ENCODE measurements around the gene ALDH1L2. TPM values are rescaled to one million over a fixed set of nuclear protein-coding genes. Genes with fewer than 3 reads are reported as not detected.

Gene ALDH1L2
- polyA plus RNA-seq, 1 donor (not counting 4 experiments of a cell fraction or from before 2014, with no cell fraction given): 1.8 TPM

GRCh38 chr12:105071981-105072380 lies 12.3 kb downstream of the ALDH1L2 start:
- FAIRE-seq: no peak
- Histone ChIP-seq H3K9ac (ENCODE audit: control insufficient read depth, extremely low read depth, insufficient read depth, low read length) (no peak overlapping the region), H3K4me1 (ENCODE audit: control insufficient read depth, extremely low read depth, insufficient read depth, low read length) (no peaks in the 10 kb centered on the region), H3K36me3 (ENCODE audit: control insufficient read depth in 2 of 2, extremely low read depth in 1 of 2, insufficient read depth in 2 of 2, low read length in 2 of 2) (no peaks in the 10 kb centered on the region), H3K9me1 (ENCODE audit: control insufficient read depth, extremely low read depth, insufficient read depth, low read length) (no peaks in the 10 kb centered on the region), H3K4me3 (ENCODE audit: control insufficient read depth in 2 of 3, extremely low read depth in 1 of 3, insufficient read depth in 2 of 3, low read depth in 1 of 3, low read length in 3 of 3) (no peak overlapping the region), H3K4me2 (ENCODE audit: control insufficient read depth, extremely low read depth, insufficient read depth, low read depth, low read length) (no peak overlapping the region), H3K79me2 (ENCODE audit: control insufficient read depth, insufficient read depth, low read length) (no peaks in the 10 kb centered on the region), H3K9me3 (ENCODE audit: control insufficient read depth, low read depth, low read length) (no peaks in the 10 kb centered on the region), H3K27ac (ENCODE audit: control insufficient read depth, insufficient read depth, low read length) (no peak overlapping the region), H3K27me3 (ENCODE audit: control insufficient read depth, extremely low read depth, insufficient read depth, low read length) (no peaks in the 10 kb centered on the region), H4K20me1 (ENCODE audit: control insufficient read depth, extremely low read depth, insufficient read depth, low read length) (no peaks in the 10 kb centered on the region), H2AFZ (ENCODE audit: control insufficient read depth, low read length) (no peak overlapping the region)
- dilution Hi-C loops (cut with MboI; ENCODE audit: extremely low pct_ligation_motif_present, low sequenced_read_pairs): no loop called here
- no peak for DNase-seq (ENCODE audit: low read depth, low spot score)
- TF ChIP-seq EZH2 (IDR thresholded peaks at IDR 0.05; ENCODE audit: low read length) (no peak), CTCF (optimal IDR thresholded peaks at IDR 0.05 in 1 of 3, IDR thresholded peaks at IDR 0.05 in 1 of 3, conservative IDR thresholded peaks at IDR 0.05 in 1 of 3; ENCODE audit: extremely low read depth in 1 of 3, insufficient read depth in 2 of 3, low read length in 3 of 3) (no peak)

- no peaks in the 10 kb centered on the region for H4K20me1 ChIP-seq (ENCODE audit: control insufficient read depth, extremely low read depth, insufficient read depth, low read length)
- no peak overlapping the region for H3K9ac ChIP-seq (ENCODE audit: control insufficient read depth, extremely low read depth, insufficient read depth, low read length)
- no peak overlapping the region for H2AFZ ChIP-seq (ENCODE audit: control insufficient read depth, low read length)
- no peak overlapping the region for H3K4me3 ChIP-seq (ENCODE audit: control insufficient read depth in 2 of 3, extremely low read depth in 1 of 3, insufficient read depth in 2 of 3, low read depth in 1 of 3, low read length in 3 of 3)
- H3K27ac ChIP-seq (ENCODE audit: control insufficient read depth, insufficient read depth, low read length): no peak overlapping the region
- no peaks in the 10 kb centered on the region for H3K9me3 ChIP-seq (ENCODE audit: control insufficient read depth, low read depth, low read length)
- H3K79me2 ChIP-seq (ENCODE audit: control insufficient read depth, insufficient read depth, low read length): no peaks in the 10 kb centered on the region
- no peaks in the 10 kb centered on the region for H3K27me3 ChIP-seq (ENCODE audit: control insufficient read depth, extremely low read depth, insufficient read depth, low read length)
- DNase-seq (ENCODE audit: low read depth, low spot score) (no peak), FAIRE-seq (no peak)
- H3K9me1 ChIP-seq (ENCODE audit: control insufficient read depth, extremely low read depth, insufficient read depth, low read length): no peaks in the 10 kb centered on the region
- H3K4me1 ChIP-seq (ENCODE audit: control insufficient read depth, extremely low read depth, insufficient read depth, low read length): no peaks in the 10 kb centered on the region
- TF ChIP-seq EZH2 (IDR thresholded peaks at IDR 0.05; ENCODE audit: low read length): no peak
- dilution Hi-C loops (cut with MboI; ENCODE audit: extremely low pct_ligation_motif_present, low sequenced_read_pairs): no loop called here
- no peak overlapping the region for H3K4me2 ChIP-seq (ENCODE audit: control insufficient read depth, extremely low read depth, insufficient read depth, low read depth, low read length)
- no peaks in the 10 kb centered on the region for H3K36me3 ChIP-seq (ENCODE audit: control insufficient read depth in 2 of 2, extremely low read depth in 1 of 2, insufficient read depth in 2 of 2, low read length in 2 of 2)
Measured at GRCh38 chr12:105069936-105070702, 14.1 kb downstream of the ALDH1L2 start.
